Anterior cingulate cortex (tissue), 58 donors: Measurements from ENCODE around the gene CCNT2.
"Not testable (repeated sequence)": the region's sequence is repeated elsewhere in the genome, so short reads cannot be mapped to it uniquely, and the experiment has no call there.

Experiments
- DNase-seq, 58 donors: peaks; one replicate each; lab custom pipeline; 2025; lab: John Stamatoyannopoulos, UW

Gene CCNT2

DNA sequence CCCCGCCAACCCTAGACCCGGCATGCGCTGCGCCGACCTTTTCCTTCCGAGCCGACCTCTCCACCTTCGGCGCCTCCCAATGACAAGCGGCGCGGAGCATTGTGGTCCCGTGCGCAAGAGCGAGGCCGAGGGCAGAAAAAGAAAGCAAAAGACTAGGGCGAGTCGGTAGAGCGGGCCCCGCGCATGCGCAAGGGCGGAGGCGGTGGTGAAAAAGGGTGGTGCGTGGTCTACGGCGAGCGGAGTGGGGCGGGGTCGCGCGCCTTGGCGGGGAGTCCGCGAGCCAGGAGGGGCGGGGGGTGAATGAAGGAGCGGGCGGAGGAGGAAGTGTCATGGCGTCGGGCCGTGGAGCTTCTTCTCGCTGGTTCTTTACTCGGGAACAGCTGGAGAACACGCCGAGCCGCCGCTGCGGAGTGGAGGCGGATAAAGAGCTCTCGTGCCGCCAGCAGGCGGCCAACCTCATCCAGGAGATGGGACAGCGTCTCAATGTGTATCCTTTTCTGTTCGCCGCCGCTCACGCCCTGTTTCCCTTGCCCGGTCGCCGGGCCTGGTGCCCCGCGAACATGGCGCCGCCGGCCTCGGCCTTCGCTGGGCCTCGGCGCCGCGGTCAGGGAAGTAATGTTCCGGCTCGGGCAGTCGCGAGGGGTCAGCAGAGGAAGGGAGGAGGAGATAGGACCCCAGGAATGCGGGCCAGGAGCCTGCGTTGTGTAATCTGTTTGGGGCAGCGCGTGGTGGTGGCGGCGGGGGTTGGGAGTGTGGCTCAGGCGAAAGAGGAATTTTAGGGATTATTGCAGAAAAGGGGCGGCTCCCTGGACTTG is at the start of gene CCNT2:
Gene CCNT2 (plus strand): TSS at position 297 of the 815 bp plus-strand sequence. CDS start 33 bp downstream, at position 330.
- peak; percentile 94 to 100 (median 99) for DNase-seq

DNA sequence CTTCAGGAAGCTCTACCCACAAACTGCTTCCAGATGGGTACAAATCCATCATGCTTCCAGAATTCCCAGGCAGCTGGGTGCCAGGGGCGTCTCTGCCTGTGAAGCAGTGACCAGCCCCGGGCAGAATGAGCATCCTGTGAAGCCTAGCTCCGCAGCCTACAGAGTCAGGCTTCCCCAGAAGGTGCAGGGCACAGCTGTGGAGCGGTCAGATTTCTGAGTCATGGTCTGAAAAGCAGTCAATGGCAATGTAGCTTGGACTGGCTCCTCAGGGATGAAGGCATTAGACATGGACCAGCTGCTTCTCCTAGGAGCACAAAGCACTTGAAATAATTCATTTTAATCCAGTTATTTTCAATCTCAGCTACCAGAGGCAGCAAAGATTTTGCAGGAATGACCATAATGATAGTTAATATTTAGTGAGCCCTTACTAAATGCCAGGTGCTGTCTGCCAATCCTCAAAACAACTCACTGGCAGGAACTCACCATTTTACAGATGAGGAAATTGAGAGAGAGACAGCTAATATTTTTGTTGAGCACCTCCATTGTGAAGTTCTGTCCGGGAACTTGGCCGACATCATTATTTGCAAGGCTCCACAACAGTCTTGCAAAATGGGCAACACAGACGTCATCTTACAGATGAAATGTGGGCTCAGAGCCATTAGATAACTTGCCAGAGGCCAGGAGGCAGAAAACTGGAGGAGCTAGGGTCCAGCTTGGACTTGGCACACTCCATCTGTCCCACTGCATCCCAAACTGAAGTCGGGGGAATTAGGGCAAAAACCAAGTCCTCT is 48.5 kb upstream of the CCNT2 start:
- DNase-seq: peak in 3 of 58 donors; percentile 8 to 63 (median 12)

DNA sequence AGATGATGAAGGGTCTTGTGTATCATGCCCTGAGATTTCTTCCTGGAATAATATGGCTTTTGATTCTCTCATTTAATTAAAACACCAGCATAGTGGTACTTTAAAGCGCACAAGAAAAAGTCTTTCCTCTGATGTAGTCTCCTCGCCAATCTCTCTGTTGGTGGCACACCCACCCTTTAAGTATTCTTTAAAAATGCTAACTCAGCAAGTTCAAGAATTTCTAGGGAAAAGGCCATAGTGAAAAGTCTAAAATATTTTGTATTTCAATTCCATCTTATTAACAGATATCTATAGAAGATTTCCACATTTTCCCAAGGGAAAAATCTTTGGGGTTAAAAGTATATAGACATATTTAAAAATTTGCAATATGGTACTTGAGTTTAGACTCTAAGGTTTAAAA is 45.5 kb upstream of the CCNT2 start:
- no peak for DNase-seq

DNA sequence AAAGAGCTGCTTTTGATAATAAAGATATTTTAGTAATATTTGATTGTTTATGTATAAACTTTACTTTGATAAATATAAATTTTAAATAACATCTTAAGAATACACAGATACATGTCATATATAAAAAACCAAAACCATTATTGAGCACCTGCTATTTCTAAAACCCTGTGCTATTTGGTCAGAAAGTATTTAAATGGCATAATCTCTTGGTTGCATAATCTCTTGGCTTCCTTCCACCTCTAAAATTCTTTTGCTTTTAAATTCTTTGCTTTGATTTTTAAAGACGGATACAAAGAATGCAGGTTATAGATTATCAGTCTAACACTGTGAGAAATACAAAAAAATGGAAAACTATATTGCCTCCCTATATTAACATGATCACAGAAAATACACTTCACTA is 43.3 kb upstream of the CCNT2 start:
- no peak for DNase-seq

DNA sequence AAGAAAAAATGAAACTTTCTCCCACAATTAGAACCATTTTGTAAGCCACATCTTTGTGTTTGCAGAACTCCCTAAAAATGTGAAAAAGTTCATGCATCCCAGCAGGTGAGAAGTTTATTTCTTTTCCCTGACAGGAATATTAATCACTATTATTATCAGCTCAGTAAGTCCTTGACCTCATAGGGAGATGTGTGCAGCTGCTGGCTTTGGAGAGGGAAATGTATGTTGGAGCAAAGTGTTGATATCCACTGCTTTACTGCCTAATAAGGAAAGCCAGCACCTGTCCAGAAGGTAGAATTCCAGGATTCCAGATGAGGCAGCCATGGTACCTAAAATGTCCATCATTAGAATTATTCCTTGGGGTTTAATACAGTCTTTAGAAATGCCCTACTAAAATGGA is 35.8 kb upstream of the CCNT2 start:
- DNase-seq: no peak

DNA sequence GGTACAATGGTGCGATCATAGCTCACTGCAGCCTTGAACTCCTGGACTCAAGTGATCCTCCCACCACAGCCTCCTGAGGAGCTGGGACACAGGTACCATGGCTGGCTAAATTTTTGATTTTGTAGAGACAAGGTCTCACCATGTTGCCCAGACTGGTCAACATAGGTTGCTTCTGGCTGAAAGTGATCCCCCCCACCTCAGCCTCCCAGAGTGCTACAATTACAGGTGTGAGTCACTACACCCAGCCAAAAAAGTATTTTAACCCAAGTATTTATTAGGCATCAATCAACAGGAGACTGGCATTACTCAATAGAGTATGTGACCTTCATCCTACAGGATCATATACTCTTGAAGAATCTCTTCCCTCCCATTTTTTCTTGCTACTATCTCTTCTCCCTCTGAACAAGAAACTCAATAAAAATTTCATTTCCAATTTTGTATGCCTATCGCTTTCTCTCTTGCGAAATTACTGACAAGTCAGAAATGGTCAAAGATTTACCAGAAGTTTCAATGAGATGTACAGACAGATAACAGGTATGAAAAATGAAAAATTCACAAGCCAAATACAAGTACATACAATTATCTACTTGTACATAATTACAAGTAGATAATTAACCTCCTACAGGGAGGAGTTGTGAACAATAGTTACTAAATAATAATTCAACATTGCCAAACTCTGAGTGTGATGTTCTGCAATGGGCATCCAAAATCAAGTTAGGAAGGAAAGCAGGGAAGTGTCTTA is 34.9 kb upstream of the CCNT2 start:
- no peak for DNase-seq

DNA sequence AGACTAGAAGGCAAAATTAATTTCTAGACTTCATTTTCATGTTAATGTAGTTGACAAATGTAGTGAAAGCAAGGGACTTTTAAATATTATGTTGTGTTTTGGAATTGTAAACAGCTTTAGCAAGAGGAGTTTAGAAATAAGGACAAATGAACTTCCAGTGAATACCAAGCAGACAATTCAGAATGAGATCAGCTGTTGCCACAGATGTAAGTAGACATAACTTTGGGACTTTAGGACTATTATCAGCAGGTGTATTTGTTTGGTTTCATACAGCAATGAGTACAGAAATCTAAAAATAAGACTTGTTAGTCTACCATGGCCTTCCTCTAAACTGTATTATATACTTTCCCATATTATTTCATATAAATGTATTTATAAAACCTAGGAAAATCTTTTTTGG is 34.2 kb upstream of the CCNT2 start:
- DNase-seq: no peak

DNA sequence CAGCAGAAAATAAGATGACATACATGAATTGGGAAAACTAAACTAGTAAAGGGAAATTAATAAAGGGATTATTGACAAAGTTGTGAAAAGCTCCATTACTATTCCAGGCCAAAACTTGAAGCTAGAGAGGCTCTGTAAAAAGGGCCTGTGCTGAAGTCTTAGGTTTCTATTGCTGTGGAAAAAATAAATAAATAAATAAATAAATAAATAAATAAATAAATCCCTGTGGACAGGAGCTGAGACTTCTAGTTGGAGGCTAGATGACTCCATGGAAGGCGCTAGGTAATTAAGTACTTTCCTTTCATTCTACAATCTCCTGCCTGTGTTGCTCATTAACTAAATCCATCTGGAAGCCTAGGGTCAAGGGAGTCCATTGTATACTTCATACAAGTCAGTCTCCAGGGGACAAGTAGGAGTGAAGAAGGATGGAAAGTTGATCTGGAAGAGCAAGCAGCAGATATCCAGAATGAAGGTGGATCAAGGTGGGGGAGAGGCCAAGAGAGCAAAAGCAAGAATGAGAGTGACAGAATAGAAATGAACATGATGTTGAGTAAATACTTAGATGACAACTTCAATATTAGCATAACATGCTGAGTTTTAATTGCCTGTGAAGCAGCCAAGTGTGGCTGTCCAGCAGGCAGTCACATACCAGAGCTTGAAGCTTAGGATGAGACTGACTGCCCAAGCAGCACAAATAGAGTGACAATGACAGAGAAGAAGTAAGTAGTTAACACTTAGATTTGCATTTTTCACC is 26.2 kb upstream of the CCNT2 start:
- DNase-seq: no peak

DNA sequence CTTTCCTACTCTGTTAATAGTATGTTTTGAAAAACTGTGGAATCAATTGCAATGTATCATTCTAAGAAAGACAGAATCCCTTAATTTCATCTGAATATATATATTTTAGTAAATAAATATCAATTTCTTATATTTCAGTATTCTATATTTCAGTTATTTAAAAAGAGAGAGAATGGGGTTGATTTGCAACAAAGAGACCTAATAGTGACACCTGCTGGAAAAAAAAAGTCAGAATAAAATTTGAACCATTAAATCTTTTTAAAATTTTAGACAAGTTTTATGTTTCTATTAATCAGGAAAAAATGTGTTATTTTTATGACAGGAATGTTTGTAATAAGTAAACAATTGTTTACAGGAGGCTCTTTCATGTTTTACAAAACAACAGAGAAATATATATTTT is 20.7 kb upstream of the CCNT2 start:
- no peak for DNase-seq

DNA sequence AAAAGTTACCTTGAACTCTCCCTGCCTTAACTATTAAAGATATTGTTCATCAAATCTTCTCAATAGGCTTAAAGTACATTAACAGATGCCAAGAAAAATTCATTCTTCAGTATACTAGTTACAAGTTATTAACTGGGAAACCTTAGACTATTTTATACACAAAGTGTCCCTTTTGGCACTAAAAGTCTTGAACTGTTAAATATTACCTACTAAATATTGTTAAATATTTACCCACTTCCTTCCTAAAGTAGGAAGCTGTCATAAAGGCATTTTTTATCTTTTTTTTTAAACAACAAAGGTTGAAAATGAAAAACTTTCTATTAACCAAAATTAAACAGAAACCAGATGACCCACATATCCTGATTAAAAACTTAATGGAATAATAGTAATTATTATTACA is 19.4 kb upstream of the CCNT2 start:
- no peak for DNase-seq

DNA sequence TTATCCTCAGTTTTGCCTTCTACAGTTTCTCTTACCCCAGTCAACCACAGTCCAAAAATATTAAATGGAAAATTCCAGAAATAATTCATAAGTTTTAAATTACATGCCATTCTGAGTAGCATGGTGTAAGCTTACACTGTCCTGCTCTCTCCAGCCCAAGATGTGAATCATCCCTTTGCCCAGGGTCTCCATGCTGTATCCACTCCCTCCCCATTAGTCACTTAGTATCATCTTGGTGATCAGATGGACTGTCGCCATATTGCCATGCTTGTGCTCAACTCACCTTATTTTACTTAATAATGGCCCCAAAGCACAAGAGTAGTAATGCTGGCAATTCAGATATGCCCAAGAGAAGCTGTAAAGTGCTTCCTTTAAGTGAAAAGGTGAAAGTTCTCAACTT is 18.5 kb upstream of the CCNT2 start:
- no peak for DNase-seq

DNA sequence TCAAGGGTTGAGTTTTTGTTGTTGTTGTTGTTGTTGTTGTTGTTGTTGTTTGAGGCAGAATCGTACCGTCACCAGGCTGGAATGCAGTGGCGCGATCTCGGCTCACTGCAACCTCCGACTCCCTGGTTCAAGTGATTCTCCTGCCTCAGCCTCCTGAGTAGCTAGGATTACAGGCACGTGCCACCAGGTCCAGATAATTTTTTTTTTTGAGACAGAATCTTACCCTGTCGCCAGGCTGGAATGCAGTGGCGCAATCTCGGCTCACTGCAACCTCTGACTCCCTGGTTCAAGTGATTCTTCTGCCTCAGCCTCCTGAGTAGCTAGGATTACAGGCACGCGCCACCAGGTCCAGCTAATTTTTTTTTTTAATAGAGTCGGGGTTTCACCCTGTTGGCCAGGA is 14.9 kb upstream of the CCNT2 start:
- not testable (repeated sequence) for DNase-seq

DNA sequence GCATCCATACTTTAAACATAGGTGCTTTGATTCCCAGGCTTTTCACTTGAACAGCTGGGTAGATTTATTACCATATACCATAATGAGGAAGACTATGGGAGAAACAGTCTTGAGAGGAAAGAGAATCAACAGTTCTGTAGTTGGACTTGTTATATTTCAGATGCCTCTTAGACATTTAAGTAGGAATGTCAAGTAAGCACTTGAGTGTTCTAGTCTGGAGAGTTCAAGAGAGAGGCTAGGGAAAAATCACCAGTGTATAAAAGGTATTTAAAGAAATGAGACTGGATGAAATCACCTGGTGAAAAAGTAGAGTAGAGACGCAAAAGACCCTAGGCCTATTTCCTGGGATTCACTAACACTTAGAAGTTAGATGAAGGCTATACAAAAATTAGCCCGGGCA is 13.5 kb upstream of the CCNT2 start:
- no peak for DNase-seq

DNA sequence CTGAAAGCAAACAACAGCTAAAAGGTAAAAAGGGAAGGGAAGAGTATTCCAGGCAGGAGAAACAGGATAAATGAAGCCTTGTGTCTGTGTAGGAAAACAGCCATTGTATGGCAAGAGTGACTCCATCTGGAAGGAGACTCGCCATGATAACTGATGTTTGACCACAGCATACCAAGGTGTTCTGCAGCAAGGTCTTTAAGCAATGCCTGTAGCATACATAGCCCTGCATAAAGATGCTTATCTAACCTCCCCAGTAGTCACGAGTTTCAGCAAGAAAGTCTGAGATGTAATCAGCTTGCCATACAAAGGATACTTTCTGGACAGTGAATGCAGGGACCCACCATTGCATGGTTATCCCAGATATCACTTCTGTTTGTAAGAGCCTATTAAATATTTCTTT is 11.9 kb upstream of the CCNT2 start:
- DNase-seq: no peak

DNA sequence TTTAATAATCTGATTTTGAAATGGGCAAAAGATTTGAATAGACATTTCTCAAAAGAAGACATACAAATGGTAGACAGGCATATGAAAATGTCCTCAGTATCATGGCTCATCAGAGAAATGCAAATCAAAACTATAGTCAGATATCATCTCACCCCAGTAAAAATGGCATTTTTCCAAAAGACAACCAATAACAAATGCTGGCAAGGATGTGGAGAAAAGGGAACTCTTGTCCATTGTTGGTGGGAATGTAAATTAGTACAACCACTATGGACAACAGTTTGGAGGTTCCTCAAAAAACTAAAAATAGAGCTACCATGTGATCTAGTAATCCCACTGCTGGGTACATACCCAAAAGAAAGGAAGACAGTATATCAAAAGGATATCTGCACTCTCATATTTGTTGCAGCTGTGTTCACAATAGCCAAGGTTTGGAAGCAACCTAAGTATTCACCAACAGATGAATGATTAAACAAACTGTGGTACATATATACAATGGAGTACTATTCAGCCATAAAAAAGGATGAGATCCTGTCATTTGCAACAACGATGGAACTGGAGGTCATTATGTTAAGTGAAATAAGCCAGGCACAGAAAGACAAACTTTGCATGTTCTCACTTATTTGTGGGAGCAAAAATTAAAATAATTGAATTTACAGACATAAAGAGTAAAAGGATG is 11.0 kb upstream of the CCNT2 start:
- DNase-seq: not testable (repeated sequence)

DNA sequence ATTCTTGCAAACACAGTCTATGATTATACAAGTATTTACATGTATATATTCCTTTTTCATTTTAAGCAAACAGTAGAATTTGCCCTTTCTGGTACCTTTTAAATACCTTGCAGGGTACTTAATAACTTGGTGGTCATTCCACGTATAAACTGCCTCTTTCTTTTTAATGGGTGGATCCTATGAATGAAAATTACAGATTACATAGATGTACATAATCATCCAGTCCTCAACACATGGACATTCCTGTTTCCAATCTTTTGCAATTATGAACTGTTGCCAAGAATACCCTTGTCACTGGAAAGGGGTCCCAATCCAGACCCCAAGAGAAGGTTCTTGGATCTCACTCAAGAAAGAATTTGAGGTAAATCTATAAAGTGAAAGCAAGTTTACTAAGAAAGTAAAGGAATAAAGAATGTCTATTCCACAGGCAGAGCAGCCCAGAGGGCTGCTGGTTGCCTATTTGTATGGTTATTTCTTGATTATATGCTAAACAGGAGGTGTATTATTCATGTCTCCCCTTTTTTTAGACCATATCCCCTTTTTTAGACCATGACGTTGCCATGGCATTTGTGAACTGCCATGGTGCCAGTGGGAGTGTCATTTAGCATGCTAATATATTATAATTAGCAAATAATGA is 7.7 kb upstream of the CCNT2 start:
- no peak for DNase-seq

DNA sequence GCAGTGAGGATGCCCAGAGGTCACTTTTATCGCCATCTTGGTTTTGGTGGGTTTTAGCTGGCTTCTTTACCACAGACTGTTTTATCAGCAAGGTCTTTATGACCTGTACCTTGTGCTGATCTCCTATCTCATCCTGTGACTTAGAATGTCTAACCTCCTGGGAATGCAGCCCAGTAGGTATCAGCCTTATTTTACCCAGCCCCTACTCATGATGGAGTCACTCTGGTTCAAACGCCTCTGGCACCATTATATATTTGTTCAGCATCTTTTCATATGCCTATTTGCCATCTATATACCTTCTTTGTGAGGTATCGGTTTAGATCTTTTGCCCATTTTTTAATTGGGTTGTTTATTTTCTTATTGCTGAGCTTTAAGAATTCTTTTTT is 7.2 kb upstream of the CCNT2 start:
- no peak for DNase-seq

DNA sequence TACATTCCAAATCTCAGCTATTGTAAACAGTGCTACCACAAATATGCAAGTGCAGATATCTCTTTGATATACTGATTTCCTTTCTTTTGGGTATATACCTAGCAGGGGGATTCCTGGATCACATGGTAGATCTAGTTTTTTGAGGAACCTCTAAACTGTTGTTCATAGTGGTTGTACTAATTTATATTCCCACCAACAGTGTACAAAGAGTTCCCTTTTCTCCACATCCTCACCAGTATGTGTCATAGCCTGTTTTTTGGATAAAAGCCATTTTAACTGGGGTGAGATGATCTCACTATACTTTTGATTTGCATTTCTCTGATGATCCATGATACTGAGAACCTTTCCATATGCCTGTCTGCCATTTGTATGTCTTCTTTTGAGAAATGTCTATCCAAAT is 6.3 kb upstream of the CCNT2 start:
- no peak for DNase-seq

DNA sequence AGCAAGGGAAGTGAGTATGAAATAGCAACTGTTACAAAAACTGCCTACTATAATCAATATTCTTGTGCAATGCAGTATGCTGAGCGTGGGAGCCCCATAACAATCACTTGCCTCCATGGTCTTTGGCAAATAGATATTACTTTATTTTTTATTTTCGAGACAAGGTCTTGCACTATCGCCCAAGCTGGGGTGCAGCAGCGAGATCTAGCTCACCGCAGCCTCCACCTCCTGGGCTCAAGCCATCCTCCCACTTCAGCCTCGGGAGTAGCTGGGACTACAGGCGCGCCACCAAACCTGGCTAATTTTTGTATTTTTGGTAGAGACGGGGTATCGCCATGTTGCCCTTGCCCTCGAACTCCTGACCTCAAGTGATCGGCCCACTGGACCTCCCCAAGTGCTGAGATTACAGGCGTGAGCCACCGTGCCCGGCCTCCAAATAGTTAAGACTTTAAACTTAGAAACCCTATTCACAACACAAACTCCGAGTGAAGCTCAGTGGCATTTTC is 1.2 kb upstream of the CCNT2 start:
- peak in 7 of 58 donors; percentile 2 to 32 (median 15) for DNase-seq
